Effector memory CD8-positive, alpha-beta T cell (primary cell): ENCODE results near the gene ERCC6.

Source experiments
- ATAC-seq: fragments of 150-1000 bp; cut with Tn5 transposase; replicated peaks from 2 replicates; pipeline ENCODE4 v1.10.0; 2021; ENCODE audit warnings: mild to moderate bottlenecking, moderate library complexity
- DNase-seq, 3 experiments: peaks; one replicate each; pipeline ENCODE4 v3.0.0; 2021
- H3K27ac Mint-ChIP-seq, 2 donors: one replicate each; pipeline ENCODE4 v1.8.0; 2022; ENCODE audit warnings: mild to moderate bottlenecking in 2 of 2, mixed read lengths in 2 of 2, moderate library complexity in 2 of 2
- H3K27me3 Mint-ChIP-seq, 2 donors: one replicate each; pipeline ENCODE4 v1.8.0; 2022; ENCODE audit warnings: mixed read lengths in 2 of 2
- H3K36me3 Mint-ChIP-seq: one replicate; pipeline ENCODE4 v1.8.0; 2022; ENCODE audit warnings: mild to moderate bottlenecking, moderate library complexity, mixed read lengths; ENCODE audit not compliant: insufficient read depth
- H3K4me1 Mint-ChIP-seq, 2 donors: one replicate each; pipeline ENCODE4 v1.8.0; 2022; ENCODE audit warnings: low read depth in 2 of 2, mixed read lengths in 2 of 2
- H3K4me3 Mint-ChIP-seq, 2 donors: one replicate each; pipeline ENCODE4 v1.8.0; 2022; ENCODE audit warnings: mild to moderate bottlenecking in 2 of 2, mixed read lengths in 2 of 2, moderate library complexity in 2 of 2
- H3K9me3 Mint-ChIP-seq, 2 donors: one replicate each; pipeline ENCODE4 v1.8.0; 2022; ENCODE audit warnings: mixed read lengths in 2 of 2

Gene ERCC6

GRCh38 chr10:49564461-49565009 lies 25.6 kb upstream of the ERCC6 start:
- Mint-ChIP-seq H3K4me1 (peaks cover 4 to 10% of the 10 kb centered on the region in 2 donors), H3K27me3 (peaks cover 60 to 68% of the 10 kb centered on the region in 2 donors), H3K27ac (no peak overlapping the region), H3K4me3 (no peak overlapping the region), H3K36me3 (no peaks in the 10 kb centered on the region), H3K9me3 (no peaks in the 10 kb centered on the region)
- DNase-seq (no peak), ATAC-seq (no peak)

DNA sequence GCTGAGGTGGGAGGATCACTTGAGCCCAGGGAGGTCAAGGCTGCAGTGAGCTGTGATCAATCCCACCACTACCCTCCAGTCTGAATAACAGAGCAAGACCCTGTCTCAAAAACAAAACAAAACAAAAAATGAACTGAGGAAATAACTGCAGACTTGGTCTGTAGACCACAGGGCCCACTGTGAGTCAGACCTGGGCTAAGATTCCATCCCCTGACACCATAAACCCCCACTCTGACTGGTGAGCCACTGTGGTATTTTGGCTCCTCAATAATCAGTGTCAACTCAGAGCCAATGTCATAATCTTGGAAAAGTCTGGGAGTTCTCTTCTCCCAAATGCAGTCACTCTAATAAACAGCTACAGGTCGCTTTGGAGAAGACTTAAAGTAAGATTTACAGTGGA lies 24.0 kb upstream of the ERCC6 start:
- DNase-seq = no peak
- Mint-ChIP-seq H3K36me3 (no peaks in the 10 kb centered on the region), H3K4me3 (no peak overlapping the region), H3K27ac (no peak overlapping the region), H3K9me3 (no peaks in the 10 kb centered on the region), H3K4me1 (peaks cover 0 to 2% of the 10 kb centered on the region in 2 donors), H3K27me3 (peaks cover 56 to 67% of the 10 kb centered on the region in 2 donors)
- no peak for ATAC-seq

GRCh38 chr10:49560526-49560925 lies 21.6 kb upstream of the ERCC6 start:
- Mint-ChIP-seq H3K9me3 (no peaks in the 10 kb centered on the region), H3K27ac (no peak overlapping the region)

DNA sequence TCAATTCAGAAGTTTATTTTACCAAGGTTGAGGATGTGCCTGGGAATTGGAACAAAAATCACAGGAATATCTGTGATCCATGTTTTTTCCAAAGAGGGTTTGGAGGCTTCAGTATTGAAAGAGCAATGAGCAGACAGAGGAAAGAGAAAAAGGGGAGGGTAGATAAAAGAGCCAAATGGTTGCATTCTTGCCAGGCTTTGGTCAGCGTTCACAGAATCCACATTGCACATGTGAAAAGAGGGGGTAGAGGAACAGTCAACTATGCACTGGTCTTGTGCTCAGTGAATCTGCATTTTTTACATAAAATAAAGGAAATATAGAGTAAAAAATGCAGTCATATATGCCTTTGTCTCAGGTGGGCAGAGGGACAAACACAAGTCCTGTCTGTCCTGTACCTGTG lies 20.6 kb upstream of the ERCC6 start:
- Mint-ChIP-seq H3K4me3 (no peak overlapping the region), H3K9me3 (no peaks in the 10 kb centered on the region), H3K27me3 (peaks cover 38 to 67% of the 10 kb centered on the region in 2 donors), H3K27ac (no peak overlapping the region), H3K4me1 (no peaks in the 10 kb centered on the region), H3K36me3 (no peaks in the 10 kb centered on the region)
- no peak for ATAC-seq
- no peak for DNase-seq

More at GRCh38 chr10:49560526-49560925, 21.6 kb upstream of the ERCC6 start:
- ATAC-seq = no peak
- H3K27me3 Mint-ChIP-seq = peaks cover 40 to 72% of the 10 kb centered on the region in 2 donors
- H3K4me3 Mint-ChIP-seq = no peak overlapping the region
- no peak for DNase-seq
- H3K4me1 Mint-ChIP-seq = no peaks in the 10 kb centered on the region
- no peaks in the 10 kb centered on the region for H3K36me3 Mint-ChIP-seq

GRCh38 chr10:49558190-49558589 lies 19.3 kb upstream of the ERCC6 start:
- ATAC-seq = no peak
- Mint-ChIP-seq H3K9me3 (no peaks in the 10 kb centered on the region), H3K27ac (no peak overlapping the region), H3K27me3 (peaks cover 36 to 59% of the 10 kb centered on the region in 2 donors), H3K4me1 (no peaks in the 10 kb centered on the region), H3K36me3 (peaks cover 2% of the 10 kb centered on the region), H3K4me3 (no peak overlapping the region)
- no peak for DNase-seq

- H3K4me3 Mint-ChIP-seq = no peak overlapping the region
These were observed 18.8 kb upstream of the ERCC6 start for GRCh38 chr10:49557681-49558080.

DNA sequence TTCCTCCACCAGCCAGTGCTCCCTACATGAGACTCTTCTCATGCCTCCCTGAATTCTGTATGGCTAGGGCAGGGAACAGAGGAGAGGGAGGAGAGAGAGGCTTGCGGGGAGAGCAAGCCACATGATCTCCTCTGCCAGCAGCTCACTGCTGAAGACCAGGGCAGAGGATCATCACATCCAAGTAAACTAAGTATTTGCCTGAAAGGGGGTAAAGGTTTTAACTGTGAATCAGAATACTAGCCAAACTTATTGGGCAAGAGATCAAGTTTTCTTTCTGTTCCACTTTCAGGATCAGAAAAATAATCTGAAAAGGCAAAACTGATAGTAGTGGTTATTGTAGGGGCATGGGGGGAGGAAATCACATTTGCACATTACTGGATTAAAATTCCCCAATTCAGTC lies 17.8 kb upstream of the ERCC6 start:
- DNase-seq (no peak), ATAC-seq (no peak)
- no peaks in the 10 kb centered on the region for H3K9me3 Mint-ChIP-seq
- H3K27ac Mint-ChIP-seq = no peak overlapping the region
- H3K4me1 Mint-ChIP-seq = no peaks in the 10 kb centered on the region
- peaks cover 2% of the 10 kb centered on the region for H3K36me3 Mint-ChIP-seq
- peaks cover 45 to 59% of the 10 kb centered on the region in 2 donors for H3K27me3 Mint-ChIP-seq
- H3K4me3 Mint-ChIP-seq = no peak overlapping the region

More at GRCh38 chr10:49557681-49558080, 18.8 kb upstream of the ERCC6 start:
- Mint-ChIP-seq H3K27me3 (peaks cover 40 to 59% of the 10 kb centered on the region in 2 donors), H3K9me3 (no peaks in the 10 kb centered on the region), H3K4me1 (no peaks in the 10 kb centered on the region), H3K27ac (no peak overlapping the region), H3K36me3 (peaks cover 2% of the 10 kb centered on the region)
- DNase-seq (no peak), ATAC-seq (no peak)

DNA sequence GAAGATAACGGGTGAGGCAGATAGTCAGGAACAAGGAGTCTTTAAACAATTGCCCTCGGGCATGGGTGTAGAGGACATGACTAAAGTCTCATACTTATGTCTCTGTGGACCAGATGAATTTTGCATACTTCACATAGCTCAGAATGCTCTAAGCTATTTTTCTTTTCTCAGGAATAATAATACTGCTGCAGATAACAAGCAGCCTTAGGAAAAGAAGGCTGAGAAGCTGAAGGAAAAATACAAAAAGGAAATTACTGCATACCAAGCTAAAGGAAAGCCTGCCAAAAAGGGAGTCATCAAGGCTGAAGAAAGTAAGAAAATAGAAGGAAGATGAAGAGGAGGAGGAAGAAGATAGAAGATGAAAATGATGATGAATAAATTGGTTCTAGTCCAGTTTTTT lies 13.4 kb upstream of the ERCC6 start:
- Mint-ChIP-seq H3K27me3 (peaks cover 33 to 35% of the 10 kb centered on the region in 2 donors), H3K9me3 (no peaks in the 10 kb centered on the region), H3K4me3 (no peak overlapping the region), H3K4me1 (no peaks in the 10 kb centered on the region), H3K36me3 (peaks cover 2% of the 10 kb centered on the region), H3K27ac (no peak overlapping the region)
- ATAC-seq (no peak), DNase-seq (no peak)

GRCh38 chr10:49550563-49550962 lies 11.6 kb upstream of the ERCC6 start:
- Mint-ChIP-seq H3K36me3 (peaks cover 2% of the 10 kb centered on the region), H3K27ac (no peak overlapping the region), H3K27me3 (peaks cover 41% of the 10 kb centered on the region in 2 donors), H3K9me3 (no peaks in the 10 kb centered on the region), H3K4me1 (no peaks in the 10 kb centered on the region), H3K4me3 (no peak overlapping the region)
- ATAC-seq (no peak), DNase-seq (no peak)

DNA sequence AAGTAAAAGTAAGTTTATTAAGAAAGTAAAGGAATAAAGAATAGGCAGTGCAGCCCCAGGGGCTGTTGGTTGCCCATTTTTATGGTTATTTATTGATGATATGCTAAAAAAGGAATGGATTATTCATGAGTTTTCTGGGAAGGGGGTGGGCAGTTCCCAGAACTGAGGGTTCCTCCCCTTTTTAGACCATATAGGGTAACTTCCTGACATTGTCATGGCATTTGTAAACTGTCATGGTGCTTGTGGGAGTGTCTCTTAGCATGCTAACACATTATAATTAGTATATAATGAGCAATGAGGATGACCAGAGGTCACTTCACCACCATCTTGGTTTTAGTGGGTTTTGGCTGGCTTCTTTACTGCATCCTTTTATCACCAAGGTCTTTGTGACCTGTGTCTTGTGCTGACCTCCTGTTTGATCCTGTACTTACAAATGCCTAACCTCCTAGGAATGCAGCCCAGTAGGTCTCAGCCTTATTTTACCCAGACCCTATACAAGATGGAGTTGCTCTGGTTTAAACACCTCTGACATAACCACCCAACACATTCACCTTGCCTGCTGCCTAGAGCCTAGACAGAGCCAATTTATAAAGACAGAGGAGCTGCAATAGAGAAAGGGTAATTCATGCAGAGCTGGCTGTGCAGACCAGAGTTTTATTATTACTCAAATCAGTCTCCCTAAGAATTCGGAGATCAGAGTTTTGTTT lies 10.9 kb upstream of the ERCC6 start:
- H3K4me1 Mint-ChIP-seq = no peaks in the 10 kb centered on the region
- ATAC-seq = no peak
- H3K36me3 Mint-ChIP-seq = peaks cover 2% of the 10 kb centered on the region
- no peaks in the 10 kb centered on the region for H3K9me3 Mint-ChIP-seq
- H3K27me3 Mint-ChIP-seq = peaks cover 41% of the 10 kb centered on the region in 2 donors
- no peak overlapping the region for H3K4me3 Mint-ChIP-seq
- H3K27ac Mint-ChIP-seq = no peak overlapping the region
- DNase-seq = no peak

DNA sequence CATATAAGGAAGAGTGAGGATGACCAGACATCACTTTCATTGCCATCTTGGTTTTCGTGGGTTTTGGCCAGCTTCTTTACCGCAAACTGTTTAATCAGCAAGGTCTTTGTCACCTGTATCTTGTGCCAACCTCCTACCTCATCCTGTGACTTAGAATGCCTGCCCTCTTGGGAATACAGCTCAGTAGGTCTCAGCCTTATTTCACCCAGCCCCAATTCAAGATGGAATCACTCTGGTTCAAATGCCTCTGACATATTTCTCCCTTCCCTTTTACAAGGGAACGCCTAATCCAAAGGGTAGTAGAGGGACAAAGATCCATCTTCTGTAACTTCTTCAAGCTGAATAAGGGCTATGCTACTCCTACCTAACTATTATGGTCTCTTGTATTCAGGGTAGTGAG lies 4.7 kb upstream of the ERCC6 start:
- H3K4me3 Mint-ChIP-seq = no peak overlapping the region
- ATAC-seq = no peak
- no peak overlapping the region for H3K27ac Mint-ChIP-seq
- H3K9me3 Mint-ChIP-seq = no peaks in the 10 kb centered on the region
- H3K4me1 Mint-ChIP-seq = peaks cover 11% of the 10 kb centered on the region in 2 donors
- DNase-seq = no peak
- peaks cover 7% of the 10 kb centered on the region for H3K36me3 Mint-ChIP-seq
- H3K27me3 Mint-ChIP-seq = peaks cover 28 to 43% of the 10 kb centered on the region in 2 donors

DNA sequence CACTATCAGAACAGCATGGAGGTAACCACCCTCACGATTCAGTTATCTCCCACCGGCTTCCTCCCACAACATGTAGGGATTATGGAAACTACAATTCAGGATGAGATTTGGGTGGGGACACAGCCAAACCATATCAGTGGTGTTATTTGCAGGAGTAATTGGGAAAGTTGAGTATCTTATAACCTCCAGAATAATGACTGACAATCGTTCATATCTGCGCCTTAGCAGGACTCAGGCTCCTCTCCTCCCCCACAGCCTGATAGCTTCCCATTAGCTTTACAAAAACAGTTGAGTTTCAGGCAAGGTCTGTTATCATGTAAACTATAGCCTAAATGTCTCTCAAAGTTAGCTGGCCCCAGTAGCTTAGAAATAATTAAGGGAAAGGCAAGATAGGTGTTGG lies 3.4 kb upstream of the ERCC6 start:
- Mint-ChIP-seq H3K4me3 (no peak overlapping the region), H3K9me3 (no peaks in the 10 kb centered on the region), H3K36me3 (peaks cover 11% of the 10 kb centered on the region), H3K27me3 (peaks cover 28 to 43% of the 10 kb centered on the region in 2 donors), H3K27ac (peak overlapping the region in 1 of 2 donors; percentile 7), H3K4me1 (peaks cover 18% of the 10 kb centered on the region in 2 donors)
- DNase-seq (no peak), ATAC-seq (no peak)

- DNase-seq = no peak
- Mint-ChIP-seq H3K36me3 (peaks cover 11% of the 10 kb centered on the region), H3K4me1 (peaks cover 18 to 19% of the 10 kb centered on the region in 2 donors), H3K4me3 (no peak overlapping the region), H3K27ac (no peak overlapping the region), H3K27me3 (peaks cover 28 to 43% of the 10 kb centered on the region in 2 donors), H3K9me3 (no peaks in the 10 kb centered on the region)
- no peak for ATAC-seq
These were observed 2.8 kb upstream of the ERCC6 start for GRCh38 chr10:49541762-49542161.
